GM12891 (cell line): ENCODE results near the gene INPP4A.

Experiments
- POLR2A ChIP-seq: IDR thresholded peaks from 2 replicates; pipeline ENCODE4 v1.6.1; 2011; ENCODE audit warnings: low read depth, low read length, control low read depth
- SPI1 ChIP-seq: IDR thresholded peaks from 2 replicates; pipeline ENCODE4 v1.6.1; 2011; ENCODE audit warnings: low read depth, low read length, control low read depth
- TAF1 ChIP-seq: IDR thresholded peaks from 2 replicates; pipeline ENCODE4 v1.6.1; 2011; ENCODE audit warnings: low read depth, low read length, control low read depth

- no peak for TF ChIP-seq SPI1
- TF ChIP-seq TAF1 = no peak
- no peak for TF ChIP-seq POLR2A
These were observed 50.0 kb downstream of the INPP4A start for GRCh38 chr2:98494699-98495098.
